ENCODE data around the gene ZSWIM5.

DNA sequence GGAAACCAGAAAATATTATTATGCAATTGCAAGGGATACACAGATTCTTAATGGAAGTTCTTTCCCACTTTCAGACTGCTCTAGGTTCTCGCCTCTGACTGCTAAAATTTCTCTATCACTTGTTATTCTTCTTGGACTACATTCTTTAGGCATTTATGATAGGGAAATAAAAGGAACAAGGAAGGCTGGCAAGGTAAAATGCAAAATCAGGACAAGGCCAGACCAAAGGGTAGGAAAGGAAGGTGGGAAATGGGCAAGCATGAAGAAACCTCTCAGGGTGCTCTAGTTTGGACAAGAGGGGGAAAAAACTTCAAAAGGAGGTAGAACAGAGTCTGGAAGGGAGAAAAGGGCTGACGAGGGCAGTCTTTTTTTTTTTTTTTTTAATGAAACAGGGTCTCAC lies 168.2 kb downstream of the ZSWIM5 start:
- TF ChIP-seq, protein P1, sequence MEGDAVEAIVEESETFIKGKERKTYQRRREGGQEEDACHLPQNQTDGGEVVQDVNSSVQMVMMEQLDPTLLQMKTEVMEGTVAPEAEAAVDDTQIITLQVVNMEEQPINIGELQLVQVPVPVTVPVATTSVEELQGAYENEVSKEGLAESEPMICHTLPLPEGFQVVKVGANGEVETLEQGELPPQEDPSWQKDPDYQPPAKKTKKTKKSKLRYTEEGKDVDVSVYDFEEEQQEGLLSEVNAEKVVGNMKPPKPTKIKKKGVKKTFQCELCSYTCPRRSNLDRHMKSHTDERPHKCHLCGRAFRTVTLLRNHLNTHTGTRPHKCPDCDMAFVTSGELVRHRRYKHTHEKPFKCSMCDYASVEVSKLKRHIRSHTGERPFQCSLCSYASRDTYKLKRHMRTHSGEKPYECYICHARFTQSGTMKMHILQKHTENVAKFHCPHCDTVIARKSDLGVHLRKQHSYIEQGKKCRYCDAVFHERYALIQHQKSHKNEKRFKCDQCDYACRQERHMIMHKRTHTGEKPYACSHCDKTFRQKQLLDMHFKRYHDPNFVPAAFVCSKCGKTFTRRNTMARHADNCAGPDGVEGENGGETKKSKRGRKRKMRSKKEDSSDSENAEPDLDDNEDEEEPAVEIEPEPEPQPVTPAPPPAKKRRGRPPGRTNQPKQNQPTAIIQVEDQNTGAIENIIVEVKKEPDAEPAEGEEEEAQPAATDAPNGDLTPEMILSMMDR (conservative IDR thresholded peaks at IDR 0.05; ENCODE audit: low read depth, low read length): no peak
- no peak for TF ChIP-seq EZH2phosphoT487 (IDR thresholded peaks at IDR 0.05; ENCODE audit: borderline replicate concordance, low read length)
- TF ChIP-seq EZH2 (IDR thresholded peaks at IDR 0.05; ENCODE audit: low read length, unreplicated experiment): no peak

All from PC-3 (cell line).